Gastrocnemius medialis (tissue), 4 donors: Measurements from ENCODE around the gene ZNF350.
"Not testable (repeated sequence)": the region's sequence is repeated elsewhere in the genome, so short reads cannot be mapped to it uniquely, and the experiment has no call there.

Experiments used
- POLR2A ChIP-seq, 2 donors: fragments of 450-650 bp; IDR thresholded peaks; one replicate each; pipeline ENCODE4 v1.6.1; 2017; ENCODE audit warnings: antibody characterized with exemption in 2 of 2, mild to moderate bottlenecking in 2 of 2, moderate library complexity in 2 of 2
- TF ChIP-seq, protein P1 (sequence below), 5 experiments: fragments of 450-650 bp in 3 of 5; fragments of 200-600 bp in 2 of 5; sonication (generic) in 2 of 5; IDR thresholded peaks in 4 of 5; conservative IDR thresholded peaks in 1 of 5; 1 replicate in 4 of 5; 2 replicates in 1 of 5; pipeline ENCODE4 v1.5.1; 2016 to 2019; ENCODE audit warnings: antibody characterized with exemption in 5 of 5, mild to moderate bottlenecking in 3 of 5, moderate library complexity in 3 of 5

DNA sequence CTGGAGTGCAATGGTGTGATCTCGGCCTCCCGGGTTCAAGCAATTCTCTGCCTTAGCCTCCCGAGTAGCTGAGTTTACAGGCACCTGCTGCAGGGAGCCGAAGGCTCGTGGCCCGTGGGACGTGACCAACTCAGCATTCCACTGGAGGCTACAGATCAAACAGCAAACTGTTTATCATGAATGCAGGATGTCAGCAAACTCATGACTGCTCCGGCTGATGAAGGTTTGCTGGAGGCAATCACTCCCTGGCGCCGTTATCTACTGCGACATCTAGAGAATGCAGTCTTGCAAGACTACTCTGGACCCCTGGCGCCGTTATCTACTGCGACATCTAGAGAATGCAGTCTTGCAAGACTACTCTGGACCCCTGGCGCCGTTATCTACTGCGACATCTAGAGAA is 10.9 kb downstream of the ZNF350 start:
- TF ChIP-seq, protein P1, sequence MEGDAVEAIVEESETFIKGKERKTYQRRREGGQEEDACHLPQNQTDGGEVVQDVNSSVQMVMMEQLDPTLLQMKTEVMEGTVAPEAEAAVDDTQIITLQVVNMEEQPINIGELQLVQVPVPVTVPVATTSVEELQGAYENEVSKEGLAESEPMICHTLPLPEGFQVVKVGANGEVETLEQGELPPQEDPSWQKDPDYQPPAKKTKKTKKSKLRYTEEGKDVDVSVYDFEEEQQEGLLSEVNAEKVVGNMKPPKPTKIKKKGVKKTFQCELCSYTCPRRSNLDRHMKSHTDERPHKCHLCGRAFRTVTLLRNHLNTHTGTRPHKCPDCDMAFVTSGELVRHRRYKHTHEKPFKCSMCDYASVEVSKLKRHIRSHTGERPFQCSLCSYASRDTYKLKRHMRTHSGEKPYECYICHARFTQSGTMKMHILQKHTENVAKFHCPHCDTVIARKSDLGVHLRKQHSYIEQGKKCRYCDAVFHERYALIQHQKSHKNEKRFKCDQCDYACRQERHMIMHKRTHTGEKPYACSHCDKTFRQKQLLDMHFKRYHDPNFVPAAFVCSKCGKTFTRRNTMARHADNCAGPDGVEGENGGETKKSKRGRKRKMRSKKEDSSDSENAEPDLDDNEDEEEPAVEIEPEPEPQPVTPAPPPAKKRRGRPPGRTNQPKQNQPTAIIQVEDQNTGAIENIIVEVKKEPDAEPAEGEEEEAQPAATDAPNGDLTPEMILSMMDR (IDR thresholded peaks at IDR 0.05 in 4 of 5, conservative IDR thresholded peaks at IDR 0.05 in 1 of 5), result not testable (repeated sequence)
- not testable (repeated sequence) for TF ChIP-seq POLR2A (IDR thresholded peaks at IDR 0.05)
